ENCODE results near the gene CLVS2.

DNA sequence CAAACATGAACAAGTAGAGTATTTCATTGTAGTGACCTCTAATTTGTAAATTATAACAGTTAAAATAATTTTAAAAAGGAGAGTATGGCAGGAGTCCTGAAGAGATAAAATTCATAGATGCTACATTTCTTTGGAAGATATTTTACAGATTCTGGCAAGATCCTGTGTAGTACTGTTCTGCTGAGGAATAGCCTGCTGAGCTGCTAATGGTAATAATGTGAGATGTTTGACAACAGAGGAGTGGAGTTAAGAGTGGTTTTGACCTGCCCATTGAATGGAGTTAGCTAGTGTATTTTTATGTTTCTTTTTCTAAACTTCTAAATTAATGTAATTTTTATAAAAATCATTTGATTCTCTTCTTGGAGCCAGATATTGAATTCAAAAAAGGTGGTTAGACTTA is 11.8 kb downstream of the CLVS2 start:
- TF ChIP-seq, protein P1, sequence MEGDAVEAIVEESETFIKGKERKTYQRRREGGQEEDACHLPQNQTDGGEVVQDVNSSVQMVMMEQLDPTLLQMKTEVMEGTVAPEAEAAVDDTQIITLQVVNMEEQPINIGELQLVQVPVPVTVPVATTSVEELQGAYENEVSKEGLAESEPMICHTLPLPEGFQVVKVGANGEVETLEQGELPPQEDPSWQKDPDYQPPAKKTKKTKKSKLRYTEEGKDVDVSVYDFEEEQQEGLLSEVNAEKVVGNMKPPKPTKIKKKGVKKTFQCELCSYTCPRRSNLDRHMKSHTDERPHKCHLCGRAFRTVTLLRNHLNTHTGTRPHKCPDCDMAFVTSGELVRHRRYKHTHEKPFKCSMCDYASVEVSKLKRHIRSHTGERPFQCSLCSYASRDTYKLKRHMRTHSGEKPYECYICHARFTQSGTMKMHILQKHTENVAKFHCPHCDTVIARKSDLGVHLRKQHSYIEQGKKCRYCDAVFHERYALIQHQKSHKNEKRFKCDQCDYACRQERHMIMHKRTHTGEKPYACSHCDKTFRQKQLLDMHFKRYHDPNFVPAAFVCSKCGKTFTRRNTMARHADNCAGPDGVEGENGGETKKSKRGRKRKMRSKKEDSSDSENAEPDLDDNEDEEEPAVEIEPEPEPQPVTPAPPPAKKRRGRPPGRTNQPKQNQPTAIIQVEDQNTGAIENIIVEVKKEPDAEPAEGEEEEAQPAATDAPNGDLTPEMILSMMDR (IDR thresholded peaks at IDR 0.05) = no peak
- no peak for TF ChIP-seq POLR2A (IDR thresholded peaks at IDR 0.05)

All from lower leg skin (tissue), 3 donors.